Mucosa of stomach (tissue), 1 donor: Measurements from ENCODE around the gene CACNA2D2.

ENCODE experiments used
- H3K27me3 ChIP-seq: one replicate; pipeline ENCODE4 v1.7.0; 2013; ENCODE audit warnings: mild to moderate bottlenecking, low read length; ENCODE audit not compliant: control insufficient read depth, insufficient read depth
- H3K36me3 ChIP-seq: one replicate; pipeline ENCODE4 v1.7.0; 2013; ENCODE audit warnings: low read length; ENCODE audit not compliant: control insufficient read depth, insufficient read depth
- H3K4me1 ChIP-seq: one replicate; pipeline ENCODE4 v1.7.0; 2013; ENCODE audit warnings: mild to moderate bottlenecking, low read length; ENCODE audit not compliant: control insufficient read depth, insufficient read depth
- H3K4me3 ChIP-seq: one replicate; pipeline ENCODE4 v1.7.0; 2013; ENCODE audit warnings: low read length
- H3K9ac ChIP-seq: one replicate; pipeline ENCODE4 v1.7.0; 2013; ENCODE audit warnings: mild to moderate bottlenecking, low read length, moderate library complexity
- H3K9me3 ChIP-seq: one replicate; pipeline ENCODE4 v1.7.0; 2013; ENCODE audit warnings: mild to moderate bottlenecking, low read length, moderate library complexity; ENCODE audit not compliant: control insufficient read depth
- donor health status: Pancreatic carcinoma.

CACNA2D2 gene

GRCh38 chr3:50536471-50537180, 33.2 kb upstream of the CACNA2D2 start:
- no peak overlapping the region for H3K4me3 ChIP-seq
- no peaks in the 10 kb centered on the region for H3K4me1 ChIP-seq
- no peak overlapping the region for H3K9ac ChIP-seq
- H3K36me3 ChIP-seq, result no peaks in the 10 kb centered on the region
- peaks cover 1% of the 10 kb centered on the region for H3K27me3 ChIP-seq
- no peaks in the 10 kb centered on the region for H3K9me3 ChIP-seq

GRCh38 chr3:50534681-50535330, 31.4 kb upstream of the CACNA2D2 start:
- Histone ChIP-seq H3K9me3 (no peaks in the 10 kb centered on the region), H3K36me3 (no peaks in the 10 kb centered on the region), H3K9ac (no peak overlapping the region), H3K4me3 (no peak overlapping the region), H3K4me1 (no peaks in the 10 kb centered on the region), H3K27me3 (peaks cover 18% of the 10 kb centered on the region)

- H3K4me3 ChIP-seq, result no peak overlapping the region
- no peaks in the 10 kb centered on the region for H3K36me3 ChIP-seq
- no peak overlapping the region for H3K9ac ChIP-seq
- no peaks in the 10 kb centered on the region for H3K4me1 ChIP-seq
- peaks cover 18% of the 10 kb centered on the region for H3K27me3 ChIP-seq
- no peaks in the 10 kb centered on the region for H3K9me3 ChIP-seq
Measured at GRCh38 chr3:50533807-50534461, 30.5 kb upstream of the CACNA2D2 start.

- peaks cover 18% of the 10 kb centered on the region for H3K27me3 ChIP-seq
- H3K36me3 ChIP-seq, result no peaks in the 10 kb centered on the region
- H3K4me3 ChIP-seq, result no peak overlapping the region
- no peak overlapping the region for H3K9ac ChIP-seq
- H3K9me3 ChIP-seq, result no peaks in the 10 kb centered on the region
- no peaks in the 10 kb centered on the region for H3K4me1 ChIP-seq
Measured at GRCh38 chr3:50533316-50533715, 29.9 kb upstream of the CACNA2D2 start.

- Histone ChIP-seq H3K9me3 (no peaks in the 10 kb centered on the region), H3K36me3 (no peaks in the 10 kb centered on the region), H3K27me3 (peaks cover 18% of the 10 kb centered on the region), H3K4me3 (no peak overlapping the region), H3K4me1 (no peaks in the 10 kb centered on the region), H3K9ac (no peak overlapping the region)
Measured at GRCh38 chr3:50532062-50532705, 28.8 kb upstream of the CACNA2D2 start.

- H3K9ac ChIP-seq, result no peak overlapping the region
- H3K4me3 ChIP-seq, result no peak overlapping the region
- no peaks in the 10 kb centered on the region for H3K4me1 ChIP-seq
- peaks cover 18% of the 10 kb centered on the region for H3K27me3 ChIP-seq
- no peaks in the 10 kb centered on the region for H3K9me3 ChIP-seq
- no peaks in the 10 kb centered on the region for H3K36me3 ChIP-seq
Measured at GRCh38 chr3:50531201-50531600, 27.8 kb upstream of the CACNA2D2 start.

GRCh38 chr3:50530001-50530970, 26.9 kb upstream of the CACNA2D2 start:
- no peak overlapping the region for H3K9ac ChIP-seq
- no peaks in the 10 kb centered on the region for H3K36me3 ChIP-seq
- peaks cover 18% of the 10 kb centered on the region for H3K27me3 ChIP-seq
- H3K4me3 ChIP-seq, result no peak overlapping the region
- no peaks in the 10 kb centered on the region for H3K9me3 ChIP-seq
- H3K4me1 ChIP-seq, result no peaks in the 10 kb centered on the region

GRCh38 chr3:50525987-50526386, 22.6 kb upstream of the CACNA2D2 start:
- Histone ChIP-seq H3K36me3 (no peaks in the 10 kb centered on the region), H3K4me3 (no peak overlapping the region), H3K9ac (no peak overlapping the region), H3K27me3 (peaks cover 14% of the 10 kb centered on the region), H3K4me1 (no peaks in the 10 kb centered on the region), H3K9me3 (no peaks in the 10 kb centered on the region)

GRCh38 chr3:50525191-50525910, 21.9 kb upstream of the CACNA2D2 start:
- Histone ChIP-seq H3K4me1 (no peaks in the 10 kb centered on the region), H3K9me3 (no peaks in the 10 kb centered on the region), H3K9ac (no peak overlapping the region), H3K36me3 (no peaks in the 10 kb centered on the region), H3K4me3 (no peak overlapping the region), H3K27me3 (peaks cover 11% of the 10 kb centered on the region)

GRCh38 chr3:50524746-50525145, 21.3 kb upstream of the CACNA2D2 start:
- Histone ChIP-seq H3K4me1 (no peaks in the 10 kb centered on the region), H3K27me3 (peaks cover 6% of the 10 kb centered on the region), H3K4me3 (no peak overlapping the region), H3K9ac (no peak overlapping the region), H3K9me3 (no peaks in the 10 kb centered on the region), H3K36me3 (no peaks in the 10 kb centered on the region)

- H3K9ac ChIP-seq, result no peak overlapping the region
- no peaks in the 10 kb centered on the region for H3K9me3 ChIP-seq
- no peak overlapping the region for H3K4me3 ChIP-seq
- H3K27me3 ChIP-seq, result peaks cover 16% of the 10 kb centered on the region
- no peaks in the 10 kb centered on the region for H3K4me1 ChIP-seq
- H3K36me3 ChIP-seq, result no peaks in the 10 kb centered on the region
Measured at GRCh38 chr3:50523279-50523811, 19.9 kb upstream of the CACNA2D2 start.
